H4 (cell line): ENCODE results near the gene DZIP1L. TPM values are rescaled to one million over a fixed set of nuclear protein-coding genes. Genes with fewer than 3 reads are reported as not detected.
"Not testable (repeated sequence)": the region's sequence is repeated elsewhere in the genome, so short reads cannot be mapped to it uniquely, and the experiment has no call there.

ENCODE experiments used
- DNase-seq: peaks from one replicate; pipeline ENCODE4 v3.0.0-alpha.2; 2015; ENCODE audit warnings: low spot score
- total RNA-seq: library from RNA; depleted of rRNA; stranded (reverse); fragments of >200 nt; shearing (Covaris generic); gene quantifications from 2 replicates; pipeline ENCODE4 v1.2.3, GENCODE V29; 2014; rRNA removed

The DZIP1L gene
- 4.5 and 6.3 TPM in 2 replicates for total RNA-seq

GRCh38 chr3:138114988-138115971 lies at the start of gene DZIP1L:
TSS of gene DZIP1L (minus strand) at chr3:138115608. CDS start at chr3:138103971, 11,637 bp downstream.
- peak; percentile 71 for DNase-seq

GRCh38 chr3:138165061-138165460 lies 49.7 kb upstream of the DZIP1L start:
- no peak for DNase-seq

- DNase-seq = no peak
Observed at GRCh38 chr3:138157743-138158142, 42.3 kb upstream of the DZIP1L start.

GRCh38 chr3:138154534-138154933 lies 39.1 kb upstream of the DZIP1L start:
- no peak for DNase-seq

- DNase-seq = no peak
Observed at GRCh38 chr3:138148503-138148902, 33.1 kb upstream of the DZIP1L start.

GRCh38 chr3:138142181-138142580 lies 26.8 kb upstream of the DZIP1L start:
- not testable (repeated sequence) for DNase-seq

- no peak for DNase-seq
Observed at GRCh38 chr3:138140940-138141339, 25.5 kb upstream of the DZIP1L start.

- no peak for DNase-seq
Observed at GRCh38 chr3:138139691-138140090, 24.3 kb upstream of the DZIP1L start.

- no peak for DNase-seq
Observed at GRCh38 chr3:138137861-138138260, 22.5 kb upstream of the DZIP1L start.

- no peak for DNase-seq
Observed at GRCh38 chr3:138136201-138136600, 20.8 kb upstream of the DZIP1L start.

- DNase-seq = no peak
Observed at GRCh38 chr3:138135833-138136194, 20.4 kb upstream of the DZIP1L start.

GRCh38 chr3:138135146-138135832 lies 19.9 kb upstream of the DZIP1L start:
- no peak for DNase-seq

- no peak for DNase-seq
Observed at GRCh38 chr3:138132239-138132638, 16.8 kb upstream of the DZIP1L start, which contains the start of gene A4GNT. TSS of gene A4GNT (minus strand) at chr3:138132390. CDS start at chr3:138131256, 1,134 bp downstream.

- no peak for DNase-seq
Observed at GRCh38 chr3:138127636-138128365, 12.4 kb upstream of the DZIP1L start.

- DNase-seq = peak; percentile 45
Observed at GRCh38 chr3:138125548-138126221, 10.3 kb upstream of the DZIP1L start.

GRCh38 chr3:138124706-138125355 lies 9.4 kb upstream of the DZIP1L start:
- DNase-seq = no peak

- DNase-seq = no peak
Observed at GRCh38 chr3:138124188-138124587, 8.8 kb upstream of the DZIP1L start.

GRCh38 chr3:138119423-138119766 lies 4.0 kb upstream of the DZIP1L start:
- DNase-seq = no peak

GRCh38 chr3:138118612-138119422 lies 3.4 kb upstream of the DZIP1L start:
- DNase-seq = peak; percentile 78

- DNase-seq = no peak
Observed at GRCh38 chr3:138114431-138114918, 933 bp downstream of the DZIP1L start.
